RWPE2 (cell line): Measurements from ENCODE around the gene FOXN3.

Source experiments
- ATAC-seq: fragments of 200-7000 bp; cut with Tn5 transposase; 3 replicates; pipeline ENCODE4 v1.9.1; 2021; ENCODE audit warnings: low read depth
- DNase-seq: peaks from one replicate; pipeline ENCODE4 v3.0.0-alpha.2; 2020; ENCODE audit warnings: low spot score
- H3K27ac ChIP-seq: fragments of 450-650 bp; 2 replicates; pipeline ENCODE4 v1.5.1; 2017; ENCODE audit warnings: mild to moderate bottlenecking; ENCODE audit not compliant: poor library complexity, severe bottlenecking
- H3K27me3 ChIP-seq: fragments of 250-450 bp; sonication (Bioruptor Pico); 2 replicates; pipeline ENCODE4 v1.5.1; 2021; ENCODE audit warnings: mild to moderate bottlenecking, moderate library complexity; ENCODE audit not compliant: insufficient read depth, poor library complexity, severe bottlenecking
- H3K36me3 ChIP-seq: fragments of 250-450 bp; sonication (Bioruptor Pico); 2 replicates; pipeline ENCODE4 v1.5.1; 2020; ENCODE audit warnings: low read depth, mild to moderate bottlenecking, moderate library complexity
- H3K4me1 ChIP-seq: fragments of 250-450 bp; sonication (Bioruptor Pico); 2 replicates; pipeline ENCODE4 v1.5.1; 2021; ENCODE audit warnings: mild to moderate bottlenecking, moderate library complexity; ENCODE audit not compliant: insufficient read depth, poor library complexity, severe bottlenecking
- H3K4me3 ChIP-seq: fragments of 250-450 bp; sonication (Bioruptor Pico); 2 replicates; pipeline ENCODE4 v1.5.1; 2021; ENCODE audit warnings: mild to moderate bottlenecking, moderate library complexity; ENCODE audit not compliant: severe bottlenecking
- H3K9me3 ChIP-seq: fragments of 250-450 bp; sonication (Bioruptor Pico); 2 replicates; pipeline ENCODE4 v1.5.1; 2021; ENCODE audit warnings: mild to moderate bottlenecking, moderate library complexity; ENCODE audit not compliant: severe bottlenecking
- CTCF ChIP-seq: fragments of 450-650 bp; IDR thresholded peaks from one replicate; pipeline ENCODE4 v1.5.1; 2017; ENCODE audit warnings: mild to moderate bottlenecking, moderate library complexity; ENCODE audit not compliant: poor library complexity, severe bottlenecking

The FOXN3 gene

GRCh38 chr14:89144642-89145041 is 272.4 kb downstream of the FOXN3 start:
- no peak for DNase-seq
- no peaks in the 10 kb centered on the region for H3K27me3 ChIP-seq
- no peaks in the 10 kb centered on the region for H3K36me3 ChIP-seq
- no peak for ATAC-seq
- no peaks in the 10 kb centered on the region for H3K9me3 ChIP-seq
- H3K27ac ChIP-seq, result no peak overlapping the region
- no peak overlapping the region for H3K4me3 ChIP-seq
- peaks cover 11% of the 10 kb centered on the region for H3K4me1 ChIP-seq
- TF ChIP-seq CTCF, result no peak

DNA sequence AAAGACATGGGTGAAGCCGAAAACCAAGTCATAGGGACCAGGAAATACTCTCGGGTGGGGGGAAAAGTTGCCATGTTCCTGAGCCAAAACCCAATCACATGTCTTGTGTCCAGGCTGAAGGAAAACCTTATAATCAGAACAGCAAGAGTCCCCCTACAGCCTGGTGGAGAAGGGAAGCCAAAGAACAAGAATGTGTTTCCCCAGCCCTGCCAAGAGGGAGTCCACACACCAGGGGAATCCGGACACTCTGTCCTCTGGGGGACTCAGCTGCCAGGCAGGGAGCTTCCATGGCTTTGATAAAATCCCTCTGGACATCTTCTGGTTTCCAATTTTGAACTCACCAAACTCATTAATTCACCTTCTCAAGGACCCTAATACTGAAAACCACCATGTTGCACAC is 273.0 kb downstream of the FOXN3 start:
- H3K27ac ChIP-seq, result no peak overlapping the region
- H3K9me3 ChIP-seq, result no peaks in the 10 kb centered on the region
- peaks cover 11% of the 10 kb centered on the region for H3K4me1 ChIP-seq
- no peak for TF ChIP-seq CTCF
- H3K4me3 ChIP-seq, result no peak overlapping the region
- no peaks in the 10 kb centered on the region for H3K36me3 ChIP-seq
- DNase-seq (no peak), ATAC-seq (no peak)
- no peaks in the 10 kb centered on the region for H3K27me3 ChIP-seq

DNA sequence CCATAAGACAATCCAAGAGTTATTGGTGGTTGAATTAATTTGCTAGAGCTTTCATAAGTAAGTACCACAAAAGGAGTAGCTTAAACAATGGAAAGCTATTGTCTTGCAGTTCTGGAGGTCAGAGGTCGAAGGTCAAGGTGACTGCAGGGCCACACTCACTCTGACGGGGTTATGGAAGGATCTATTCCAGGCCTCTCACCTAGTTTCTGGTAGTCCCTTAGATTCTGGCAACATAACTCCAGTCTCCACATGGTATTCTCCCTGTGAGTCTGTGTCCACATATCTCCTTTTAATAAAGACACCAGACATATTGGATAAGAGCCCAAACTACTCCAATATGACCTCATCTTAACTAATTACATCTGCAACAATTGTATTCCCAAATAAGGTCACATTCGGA is 273.4 kb downstream of the FOXN3 start:
- Histone ChIP-seq H3K4me3 (no peak overlapping the region), H3K9me3 (no peaks in the 10 kb centered on the region), H3K27ac (no peak overlapping the region), H3K4me1 (peaks cover 11% of the 10 kb centered on the region), H3K36me3 (no peaks in the 10 kb centered on the region), H3K27me3 (no peaks in the 10 kb centered on the region)
- DNase-seq (no peak), ATAC-seq (no peak)
- no peak for TF ChIP-seq CTCF

- no peak overlapping the region for H3K4me3 ChIP-seq
- no peak for ATAC-seq
- TF ChIP-seq CTCF, result no peak
- peaks cover 16% of the 10 kb centered on the region for H3K4me1 ChIP-seq
- no peak overlapping the region for H3K27ac ChIP-seq
- no peaks in the 10 kb centered on the region for H3K27me3 ChIP-seq
- no peaks in the 10 kb centered on the region for H3K9me3 ChIP-seq
- H3K36me3 ChIP-seq, result no peaks in the 10 kb centered on the region
- DNase-seq, result no peak
Observed at GRCh38 chr14:89142366-89142765, 274.7 kb downstream of the FOXN3 start.

- peak; percentile 4; the same call in 1 of the 3 replicates for ATAC-seq
- H3K4me3 ChIP-seq, result no peak overlapping the region
Observed at GRCh38 chr14:89141862-89142261, 275.2 kb downstream of the FOXN3 start.

More at GRCh38 chr14:89141862-89142261, 275.2 kb downstream of the FOXN3 start:
- Histone ChIP-seq H3K4me1 (peaks cover 21% of the 10 kb centered on the region), H3K9me3 (no peaks in the 10 kb centered on the region), H3K27me3 (no peaks in the 10 kb centered on the region), H3K36me3 (no peaks in the 10 kb centered on the region), H3K27ac (no peak overlapping the region)
- no peak for TF ChIP-seq CTCF
- DNase-seq, result no peak
